HCEC 1CT (cell line): ENCODE measurements around the gene MRAS.
A peak's percentile ranks its signal among the peaks of the same experiment; 100 is the strongest.

Experiments used
- DNase-seq: peaks from one replicate; pipeline ENCODE4 v3.0.0-alpha.2; 2017

Gene MRAS

DNA sequence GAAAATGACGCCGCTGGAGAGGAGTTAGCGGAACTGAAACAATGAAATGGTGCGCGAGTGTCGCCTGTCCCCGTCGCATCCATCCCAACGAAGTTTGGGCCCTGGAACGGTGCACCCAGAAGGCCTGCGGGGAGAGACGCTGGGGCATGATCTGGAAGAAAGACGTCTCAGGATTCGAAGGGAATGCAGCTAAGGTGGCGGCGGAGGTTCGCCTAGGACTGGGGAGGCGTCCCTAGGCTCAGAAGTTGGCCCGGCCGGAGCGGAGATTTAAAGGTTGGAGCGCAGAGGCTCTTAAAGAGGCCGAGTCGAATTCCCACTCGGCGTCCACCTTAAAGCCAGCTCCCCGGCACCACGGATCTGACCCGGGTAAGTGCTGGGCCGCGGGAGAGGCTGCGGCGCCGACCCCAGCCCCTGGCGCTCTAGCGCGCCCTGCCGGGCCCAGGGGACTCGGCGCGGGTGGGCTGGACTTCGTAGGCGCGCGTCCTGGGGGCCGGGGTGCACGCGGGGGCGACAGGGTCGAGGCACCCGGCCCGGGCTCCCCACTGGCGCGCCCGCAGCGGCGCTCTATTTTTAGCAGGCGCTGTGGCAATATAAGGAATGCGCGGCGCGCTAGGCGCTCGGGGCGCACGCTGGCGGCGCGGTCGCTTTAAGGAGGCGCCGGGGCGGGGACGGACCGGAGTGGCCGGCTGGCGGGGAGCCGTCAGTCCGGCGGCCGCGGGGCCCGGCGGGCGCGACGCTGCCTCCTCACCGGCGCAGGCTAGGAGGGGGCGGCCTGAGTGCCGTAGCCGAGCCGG, at the start of gene MRAS:
Gene MRAS, plus strand, starts transcription at position 620 of the 794 bp plus-strand sequence. CDS start 24,305 bp downstream, outside the sequence.
- peak; percentile 80 for DNase-seq

DNA sequence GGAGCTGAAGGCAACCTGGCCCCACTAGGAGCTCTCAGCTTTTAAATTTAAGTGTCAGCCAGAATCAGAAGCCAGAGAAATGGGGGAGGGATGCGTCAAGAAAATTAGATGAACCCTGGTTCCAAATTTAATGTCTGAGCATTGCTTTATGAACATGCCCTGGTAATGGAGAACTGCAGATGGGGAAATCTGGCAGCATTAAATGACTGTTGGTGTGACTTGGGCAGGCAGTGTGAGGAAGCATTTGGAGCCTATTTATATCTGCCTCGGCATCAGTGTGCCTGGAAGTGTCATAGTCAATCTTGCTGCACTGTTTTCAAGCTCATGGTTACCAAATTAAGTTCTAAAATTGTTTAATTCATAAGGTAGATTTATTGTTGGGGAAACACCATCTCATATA, 47.7 kb upstream of the MRAS start:
- no peak for DNase-seq

DNA sequence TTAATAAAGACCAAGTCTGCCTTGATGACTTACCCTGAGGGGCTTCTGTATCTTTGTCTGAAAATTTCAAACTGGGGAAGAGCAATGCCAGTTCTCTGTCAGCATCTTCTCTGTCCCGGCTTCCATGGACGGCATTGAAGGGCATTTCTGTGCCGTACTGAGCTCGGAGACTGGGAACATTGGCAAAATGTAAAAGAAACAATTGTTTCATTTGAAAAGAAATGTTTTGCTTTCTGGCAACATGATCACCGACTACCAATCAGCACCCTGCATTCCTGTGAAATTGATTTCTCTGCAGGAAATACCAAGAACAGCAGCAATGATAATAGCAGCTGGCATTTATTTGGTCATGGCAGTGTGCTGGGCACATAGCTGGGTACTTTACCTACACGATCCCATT, 44.9 kb upstream of the MRAS start:
- DNase-seq: no peak

DNA sequence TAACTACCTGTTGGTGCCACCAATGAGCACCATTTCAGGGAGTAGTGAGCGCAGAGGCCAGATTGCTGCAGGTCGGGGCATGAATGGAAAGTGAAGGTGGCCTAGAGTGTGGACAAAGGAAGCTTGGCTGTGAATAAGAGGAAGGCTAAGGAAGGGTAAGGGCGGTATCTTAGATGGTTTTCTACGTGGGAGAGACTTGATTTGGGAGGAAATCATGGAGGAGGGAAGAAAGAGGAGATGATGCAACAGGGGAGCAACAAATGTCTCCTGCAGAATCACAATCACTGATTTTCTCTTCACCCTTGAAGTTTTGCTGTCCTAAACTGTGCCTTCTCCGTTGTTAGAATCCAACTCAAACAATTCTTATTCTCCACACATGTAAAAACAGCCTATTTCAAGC, 40.5 kb upstream of the MRAS start:
- no peak for DNase-seq

DNA sequence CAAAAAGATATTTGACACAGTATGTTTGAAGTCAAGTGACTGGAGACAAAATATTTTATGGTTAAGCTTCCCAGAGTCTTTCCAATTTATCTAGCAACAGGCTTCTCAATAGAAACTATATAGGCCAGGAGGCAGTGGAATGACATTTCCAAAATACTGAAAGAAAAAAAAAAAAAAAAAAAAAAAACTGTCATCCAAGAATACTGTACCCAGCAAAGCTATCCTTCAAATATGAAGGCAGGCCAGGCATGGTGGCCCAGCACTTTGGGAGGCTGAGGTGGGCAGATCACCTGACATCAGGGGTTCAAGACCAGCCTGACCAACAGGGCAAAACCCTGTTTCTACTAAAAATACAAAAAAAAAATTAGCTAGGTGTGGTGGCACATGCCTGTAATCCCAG, 39.6 kb upstream of the MRAS start:
- no peak for DNase-seq

DNA sequence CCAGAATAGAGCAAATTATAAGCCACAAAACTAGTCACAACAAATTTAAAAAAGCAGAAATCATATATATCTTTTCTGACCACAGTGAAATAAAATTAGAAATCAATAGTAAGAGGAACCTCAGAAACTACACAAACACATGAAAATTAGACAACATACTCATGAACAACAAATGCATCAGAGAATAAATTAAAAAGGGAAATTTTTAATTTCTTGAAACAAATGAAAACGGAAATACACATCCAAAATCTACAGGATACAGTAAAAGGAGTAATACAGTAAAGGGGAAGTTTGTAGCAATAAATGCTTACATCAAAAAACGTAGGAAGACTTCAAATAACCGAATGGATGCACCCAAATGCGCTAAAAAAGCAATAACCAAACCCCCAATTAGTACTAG, 37.9 kb upstream of the MRAS start:
- DNase-seq: no peak

DNA sequence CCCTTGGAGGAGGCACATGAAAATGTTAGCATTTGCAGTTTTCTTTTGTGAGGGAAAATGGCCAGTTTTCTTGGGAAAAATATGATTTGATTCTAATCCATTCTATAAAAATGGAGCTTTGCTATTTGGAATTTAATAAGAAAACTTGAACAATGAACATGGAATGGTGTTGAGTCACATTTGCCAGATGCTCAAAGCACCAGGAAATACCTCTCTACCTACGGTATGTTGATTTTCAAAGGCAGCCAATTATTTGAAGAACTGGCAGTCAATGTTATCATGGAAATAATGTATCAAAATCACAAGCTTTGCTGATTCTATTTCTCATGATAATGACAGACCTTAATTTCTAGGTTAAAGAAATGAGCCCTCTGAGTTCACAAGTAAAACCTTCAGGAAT, 33.6 kb upstream of the MRAS start:
- no peak for DNase-seq

DNA sequence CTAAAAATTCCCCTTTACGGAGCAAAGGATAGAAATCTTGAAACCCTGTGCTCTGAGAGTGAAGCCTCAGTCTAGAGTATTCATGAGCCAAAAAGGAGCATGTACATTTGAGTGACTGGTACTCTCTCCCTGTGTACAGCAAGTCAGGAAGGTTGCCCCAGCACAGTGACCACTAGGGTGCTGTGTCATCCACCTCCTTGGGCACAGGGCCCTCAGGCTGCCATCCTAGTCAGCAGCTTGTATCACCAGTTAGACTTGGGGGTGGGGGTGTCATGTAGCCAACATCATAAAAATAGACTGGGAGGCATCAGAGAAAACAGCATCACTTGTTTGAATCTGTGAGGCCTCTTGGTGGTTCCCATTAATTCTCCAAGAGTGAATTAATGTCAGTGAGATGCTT, 30.7 kb upstream of the MRAS start:
- DNase-seq: no peak

DNA sequence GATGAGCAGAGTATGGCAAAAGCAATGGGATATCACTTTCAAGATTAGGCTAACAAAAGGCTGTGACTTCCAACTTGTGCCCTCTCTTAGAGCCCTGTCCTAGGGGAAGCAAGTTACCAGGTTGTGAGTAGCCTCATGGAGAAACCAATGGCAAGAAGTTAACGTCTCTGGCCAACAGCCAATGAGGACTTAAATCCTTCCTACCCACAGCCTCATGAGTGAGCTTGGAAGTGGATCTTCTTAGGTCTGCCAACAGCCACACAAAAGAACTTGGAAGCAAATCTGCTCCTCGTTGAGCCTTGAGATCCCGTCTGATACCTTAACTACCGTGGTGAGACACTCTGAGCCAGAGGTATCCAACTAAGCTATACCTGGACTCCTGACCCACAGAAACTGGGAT, 24.4 kb upstream of the MRAS start:
- DNase-seq: no peak

DNA sequence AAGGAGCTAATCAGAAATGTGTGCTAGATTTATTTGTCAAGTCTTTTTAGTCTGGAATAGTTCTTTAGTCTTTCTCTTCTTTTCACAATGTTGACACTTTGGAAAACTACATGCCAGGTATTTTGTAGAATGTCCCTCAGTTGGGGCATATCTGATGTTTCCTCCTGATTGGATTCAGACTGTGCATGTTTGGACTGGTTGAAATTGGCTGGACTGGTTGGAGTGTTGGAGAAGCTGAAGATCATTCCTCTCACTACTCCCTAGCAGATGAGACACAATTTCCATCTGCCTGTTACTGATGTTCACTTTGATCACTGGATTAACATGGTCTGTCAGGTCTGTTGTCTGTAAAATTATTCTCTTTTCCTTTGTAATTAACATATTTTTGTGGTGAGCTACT, 22.4 kb upstream of the MRAS start:
- DNase-seq: no peak

DNA sequence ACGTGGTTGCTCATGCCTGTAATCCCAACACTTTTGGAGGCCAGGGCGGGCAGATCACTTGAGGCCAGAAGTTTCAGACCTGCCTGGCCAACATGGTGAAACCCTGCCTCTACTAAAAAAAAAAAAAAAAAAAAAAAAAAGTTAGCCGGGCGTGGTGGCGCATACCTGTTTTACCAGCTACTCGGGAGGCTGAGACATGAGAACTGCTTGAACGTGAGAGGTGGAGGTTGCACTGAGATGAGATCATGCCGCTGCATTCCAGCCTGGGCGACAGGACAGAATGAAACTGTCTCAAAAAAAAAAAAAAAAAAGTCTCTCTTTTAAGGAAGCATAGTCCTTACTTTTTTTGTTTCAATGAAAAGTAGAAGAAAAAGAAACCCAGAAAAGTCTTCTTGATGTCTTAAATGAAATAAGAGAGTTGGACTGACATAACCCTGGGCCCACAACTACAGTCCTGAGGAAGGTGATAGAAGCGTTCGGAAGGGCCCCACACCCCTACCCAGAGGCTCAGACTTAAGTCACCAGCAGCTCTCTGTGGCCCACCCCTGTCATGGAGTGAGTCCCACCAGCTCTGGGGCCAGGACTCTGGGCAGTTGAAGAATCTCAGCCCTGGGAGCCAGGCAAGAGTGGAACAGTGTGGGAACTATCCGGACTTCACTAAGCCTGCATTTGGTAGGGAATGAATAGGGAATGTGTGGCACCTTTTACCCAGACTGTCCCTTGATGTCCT, 21.3 kb upstream of the MRAS start:
- no peak for DNase-seq

DNA sequence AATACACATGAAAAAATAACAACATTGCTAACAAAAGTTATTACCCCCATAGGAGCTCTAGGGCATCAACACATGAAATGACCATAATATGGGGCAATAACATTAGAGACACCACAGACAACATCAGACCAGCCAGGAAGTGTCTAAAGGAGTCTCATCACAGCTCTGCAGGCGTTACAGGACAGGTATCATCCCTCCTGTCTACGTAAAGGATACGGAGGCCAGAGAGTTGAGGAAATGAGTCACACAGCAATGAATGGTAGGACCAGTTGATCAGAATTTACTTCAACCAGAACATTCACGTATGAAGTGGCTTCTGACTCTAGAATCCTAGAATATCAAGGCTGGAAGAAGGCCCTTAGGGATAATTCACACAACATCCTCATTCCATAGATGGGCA, 20.5 kb upstream of the MRAS start:
- DNase-seq: no peak

DNA sequence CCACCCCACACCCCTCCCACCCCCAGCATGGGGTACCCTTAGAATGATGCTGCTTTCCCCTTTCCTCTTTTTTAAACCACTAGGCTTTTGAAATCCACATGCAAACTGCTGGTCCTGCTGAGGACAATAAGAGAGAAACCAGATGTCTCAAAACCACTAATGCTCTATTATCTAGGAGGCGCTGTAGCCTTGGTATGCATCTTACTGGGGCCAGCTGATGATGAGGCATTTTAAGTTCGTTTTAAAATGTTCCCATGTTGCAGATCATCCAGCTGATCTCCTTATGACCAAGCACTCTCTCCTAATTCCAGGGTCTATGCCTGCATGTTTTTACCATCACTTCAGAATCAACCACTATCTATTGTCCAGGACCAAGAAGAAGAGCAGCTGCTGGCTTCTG, 20.0 kb upstream of the MRAS start:
- peak; percentile 58 for DNase-seq

DNA sequence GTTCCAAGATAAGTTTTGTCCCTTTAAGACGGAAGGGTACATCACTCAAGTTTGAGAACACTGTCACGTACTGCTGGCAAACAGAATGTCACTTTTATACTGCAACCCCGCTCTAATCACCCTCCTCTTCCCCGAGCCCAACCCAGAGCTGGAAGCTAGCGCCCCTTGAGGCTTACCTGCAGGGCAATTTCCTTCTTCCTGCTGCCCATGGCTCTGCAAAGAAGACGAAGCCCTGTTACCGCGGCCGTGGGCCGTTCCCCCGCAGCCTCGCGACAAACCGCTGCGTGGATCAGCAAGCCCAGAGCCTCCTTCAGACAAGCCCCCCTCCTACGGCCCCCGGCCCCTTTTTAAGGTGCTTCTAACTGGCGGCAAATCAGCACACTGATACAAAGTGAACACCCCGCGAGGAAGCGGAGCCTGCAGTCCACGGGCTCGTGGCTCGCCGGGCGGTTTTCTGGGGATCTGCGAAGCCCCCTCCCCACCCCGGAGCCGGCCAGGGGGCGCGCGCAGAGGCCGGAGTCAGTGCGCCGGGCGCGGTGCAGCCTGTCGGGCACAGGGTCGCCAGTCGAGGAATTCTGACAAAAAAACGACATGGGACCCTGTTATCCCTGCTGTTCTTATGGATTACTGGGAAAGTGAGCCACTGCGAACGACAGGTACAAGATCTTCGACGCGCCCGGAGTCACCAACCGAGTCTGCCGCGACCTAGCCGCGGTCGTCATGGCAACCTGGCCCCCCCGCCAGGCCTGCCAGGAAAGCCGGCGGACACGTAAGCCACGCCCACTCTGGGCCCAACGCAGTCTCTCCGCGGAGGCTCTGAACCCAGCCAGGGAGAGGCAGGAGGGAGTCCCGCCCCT, 19.0 kb upstream of the MRAS start, which contains the start of gene NME9:
Gene NME9, minus strand, starts transcription at position 725 of the 857 bp plus-strand sequence. Its CDS starts 516 bp downstream, at position 209.
- DNase-seq: peak; percentile 59

DNA sequence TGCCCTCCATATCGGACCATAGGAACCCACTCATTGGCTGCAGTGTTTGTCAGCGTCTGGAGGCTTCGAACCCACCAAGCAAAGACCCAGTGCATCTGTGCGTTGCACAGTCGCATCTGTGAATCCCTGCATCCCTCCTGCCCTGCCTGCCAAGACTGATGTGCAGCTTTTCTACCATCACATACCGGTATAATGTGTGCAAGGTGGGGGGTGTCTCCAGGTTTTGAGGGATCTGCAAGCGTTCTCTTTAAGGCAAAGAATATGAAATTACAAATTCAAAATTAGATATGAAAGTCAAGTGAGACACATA, 18.4 kb upstream of the MRAS start:
- DNase-seq: no peak

DNA sequence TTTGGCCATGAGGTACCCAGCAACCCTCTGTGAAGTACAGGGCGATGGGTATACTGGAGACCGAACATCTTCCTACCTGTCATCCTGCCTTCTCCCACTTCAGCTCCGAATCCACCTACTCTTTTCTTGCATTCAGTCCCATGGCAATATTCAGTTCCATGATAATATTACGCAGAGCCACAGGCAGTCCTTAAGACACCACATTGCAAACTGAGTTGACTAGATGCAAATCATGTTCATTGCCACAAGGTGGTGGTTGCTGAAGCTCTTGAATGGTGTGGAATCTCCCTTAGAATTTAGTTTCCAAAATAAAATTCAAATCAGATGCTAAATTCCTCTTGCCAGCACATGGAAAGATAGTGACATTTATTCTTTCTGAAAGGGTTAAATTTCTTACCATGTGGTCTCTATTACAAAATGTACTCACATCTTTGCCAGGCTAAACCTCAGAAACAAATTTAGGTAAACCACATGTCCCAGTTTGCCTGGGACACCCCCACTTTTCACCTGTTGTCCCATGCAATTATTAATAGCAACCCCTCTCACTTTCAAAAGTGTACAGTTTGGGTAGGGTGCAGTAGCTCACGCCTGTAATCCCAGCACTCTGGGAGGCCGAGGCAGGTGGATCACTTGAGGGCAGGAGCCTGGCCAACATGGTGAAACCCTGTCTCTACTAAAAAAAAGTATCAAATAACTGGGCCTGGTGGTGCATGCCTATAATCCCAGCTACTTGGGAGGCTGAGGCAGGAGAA, 17.1 kb upstream of the MRAS start:
- DNase-seq: peak; percentile 33

DNA sequence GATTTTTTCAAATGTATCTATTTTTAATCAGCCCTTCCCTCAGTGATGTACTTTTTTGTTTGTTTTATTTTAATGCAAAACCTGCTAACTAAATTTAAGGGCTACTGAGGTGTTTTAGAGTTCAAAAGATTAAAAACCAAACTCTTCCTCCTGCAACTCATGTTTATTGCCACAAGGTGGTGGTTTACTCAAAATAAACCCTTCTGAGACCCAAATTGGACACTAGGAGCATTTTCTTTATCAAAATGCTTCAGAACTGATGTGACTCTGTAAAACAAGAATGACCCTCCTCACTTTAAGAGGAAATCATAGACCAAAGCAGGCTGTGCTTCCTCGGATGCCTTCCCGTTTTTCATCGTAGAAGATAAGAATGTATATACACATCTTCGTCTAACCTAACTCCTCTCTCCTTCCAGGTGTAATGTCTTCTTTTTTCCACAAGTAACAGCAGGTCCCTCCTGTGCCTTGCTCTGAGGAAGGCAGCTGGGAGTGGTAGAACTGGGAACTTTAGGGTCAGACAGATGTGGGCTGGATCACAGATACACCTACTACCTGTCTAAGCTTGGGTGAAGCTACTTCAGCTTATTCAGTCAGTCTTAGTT, 15.8 kb upstream of the MRAS start:
- peak; percentile 45 for DNase-seq

DNA sequence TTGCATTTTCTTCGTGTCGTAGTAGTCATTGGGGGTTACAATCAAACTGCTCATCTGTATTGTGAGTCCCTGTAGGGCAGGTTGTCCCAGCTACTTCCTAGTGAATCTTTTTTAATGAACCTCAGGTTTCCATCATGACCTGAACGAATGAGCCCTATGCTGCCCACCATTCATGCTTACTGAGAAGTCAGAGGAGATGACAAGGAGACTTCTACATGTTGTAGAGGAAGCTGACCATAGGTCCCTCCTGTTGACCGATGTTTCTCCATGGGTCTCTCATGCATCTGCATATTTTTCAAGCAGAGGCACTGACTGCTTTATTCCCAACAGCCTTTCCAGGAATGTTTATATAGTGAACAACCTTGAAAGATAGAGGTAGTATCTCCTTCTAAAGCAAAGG, 13.8 kb upstream of the MRAS start:
- no peak for DNase-seq

DNA sequence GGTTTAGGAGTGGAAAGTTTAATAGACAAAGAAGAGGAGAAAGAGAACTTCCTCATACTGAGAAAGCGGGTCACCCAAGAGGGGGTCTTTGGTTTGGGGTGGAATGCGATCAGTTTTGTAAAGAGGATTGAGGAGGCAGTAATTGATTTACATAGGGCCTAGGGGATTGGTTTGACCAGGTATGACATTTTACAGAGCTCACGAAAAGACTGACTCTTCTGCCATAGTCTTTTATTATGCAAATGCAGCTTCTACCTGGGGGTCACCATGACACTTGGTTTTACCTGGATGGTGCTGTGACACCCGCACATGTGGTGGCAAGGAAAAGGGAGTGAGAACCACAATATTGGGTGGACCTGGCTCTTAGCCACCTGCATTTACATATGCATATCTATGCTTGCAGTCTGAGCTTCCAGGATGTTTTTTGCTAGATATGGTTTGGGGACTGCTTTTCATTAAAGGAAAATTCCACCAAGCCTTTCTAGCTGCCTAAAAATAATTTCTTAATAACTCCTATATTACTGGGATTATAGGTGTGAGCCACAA, 11.9 kb upstream of the MRAS start:
- no peak for DNase-seq

DNA sequence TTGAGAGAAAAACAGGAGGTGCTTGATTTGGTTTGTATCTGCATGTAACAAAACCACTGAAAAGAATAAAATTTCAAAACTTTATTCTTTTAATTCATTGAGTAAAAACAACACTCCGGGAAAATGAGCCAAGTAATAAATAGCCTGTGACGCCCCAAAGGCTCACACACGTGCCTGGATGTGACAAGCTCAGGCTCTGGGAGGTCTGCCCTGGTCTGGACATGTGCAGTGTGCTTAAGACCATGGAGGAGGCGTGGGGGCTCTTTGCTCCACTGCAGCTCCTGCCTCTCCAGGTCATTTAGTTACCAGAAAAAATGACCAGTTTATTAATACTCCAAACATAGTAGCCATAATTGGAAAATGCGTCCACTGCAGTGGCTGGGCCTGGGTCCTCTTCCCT, 10.1 kb upstream of the MRAS start:
- DNase-seq: no peak

DNA sequence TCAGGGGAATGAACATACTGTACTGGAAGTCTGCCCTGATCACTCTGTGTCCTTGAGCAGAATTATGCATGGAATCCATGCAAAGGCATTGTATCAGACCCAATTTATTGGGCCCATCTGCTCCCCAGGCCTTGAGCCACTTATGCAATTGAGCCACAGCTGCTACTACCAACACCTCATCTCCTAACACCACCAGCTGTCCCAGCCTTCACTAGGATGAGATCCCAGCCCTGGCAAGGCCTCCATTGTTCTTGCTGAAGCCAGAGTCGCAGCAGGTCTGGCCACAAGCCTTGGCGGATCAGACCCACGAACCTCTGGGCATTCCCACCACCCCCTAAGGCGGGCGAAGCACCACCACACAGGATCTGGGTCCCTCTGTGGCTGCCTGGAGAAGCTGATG, 9.6 kb upstream of the MRAS start:
- no peak for DNase-seq

DNA sequence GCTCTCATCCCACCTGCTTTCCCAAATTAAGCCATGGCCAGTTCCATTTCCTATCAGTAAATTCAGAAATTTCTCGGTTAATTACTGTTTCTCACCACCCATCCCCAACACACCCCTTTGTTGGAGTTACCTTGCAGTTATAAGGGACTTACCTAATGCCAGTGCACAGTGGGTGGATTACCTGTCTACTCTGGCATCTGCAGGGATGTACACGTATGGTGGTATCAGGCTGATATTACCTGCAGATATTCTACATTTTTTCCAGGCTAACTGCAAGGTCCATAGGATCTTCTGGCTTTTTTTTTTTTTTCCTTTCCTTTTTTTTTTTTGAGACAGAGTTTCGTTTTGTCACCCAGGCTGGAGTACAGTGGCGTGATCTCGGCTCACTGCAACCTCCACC, 7.9 kb upstream of the MRAS start:
- DNase-seq: no peak
